ENCODE data around the gene TBC1D23. TPM values are rescaled to one million over a fixed set of nuclear protein-coding genes. Genes with fewer than 3 reads are reported as not detected.
A peak's percentile ranks its signal among the peaks of the same experiment; 100 is the strongest.

Gene TBC1D23
- total RNA-seq, 2 donors from 2014 or later = 16.9 to 21.6 TPM

DNA sequence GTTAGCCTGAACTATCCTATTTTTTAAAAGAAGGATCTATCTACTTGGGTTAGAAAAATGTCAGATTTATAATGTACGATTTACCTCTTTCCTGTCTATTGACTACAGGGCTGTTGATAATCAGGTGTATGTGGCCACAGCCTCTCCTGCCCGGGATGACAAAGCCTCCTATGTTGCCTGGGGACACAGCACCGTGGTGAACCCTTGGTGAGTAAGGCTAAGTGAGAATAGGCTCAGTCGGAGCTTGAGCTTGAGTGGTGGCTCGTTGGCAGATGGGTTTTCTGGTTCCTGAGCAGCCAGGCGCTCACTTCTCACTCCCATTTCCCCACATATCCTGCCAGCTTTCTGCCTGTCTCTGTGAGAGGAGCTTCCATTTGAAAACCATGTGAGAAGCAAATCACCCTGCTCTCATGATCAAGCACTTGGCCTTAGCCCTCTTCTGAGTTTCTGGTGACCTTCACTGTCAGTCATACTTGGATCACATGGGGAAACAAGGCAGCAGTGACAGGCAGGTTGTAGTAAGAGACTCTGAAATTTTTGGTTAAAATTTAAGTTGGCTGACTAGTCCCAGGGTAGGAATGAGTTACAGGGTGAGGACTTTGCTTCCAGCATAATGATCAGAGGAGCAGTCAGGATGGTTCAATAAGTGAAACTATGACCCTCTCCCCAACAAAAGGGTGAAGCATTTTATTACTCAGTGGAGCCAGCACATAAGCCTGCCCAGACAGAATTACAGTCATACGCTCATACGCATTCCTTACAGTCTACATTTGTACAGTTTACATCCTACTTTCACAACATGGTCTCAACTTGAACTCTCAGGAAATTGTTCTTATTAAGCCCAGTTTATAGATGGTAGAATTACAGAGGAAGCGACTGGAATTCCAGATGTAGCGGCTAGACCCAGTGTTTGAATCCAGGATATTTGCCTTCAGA lies 91.8 kb downstream of the TBC1D23 start:
- H3K36me3 Mint-ChIP-seq = peaks cover 30 to 35% of the 10 kb centered on the region in 2 donors
- no peak for DNase-seq (ENCODE audit: low spot score in 2 of 2)
- ATAC-seq = peak; percentile 24 to 33
- peaks cover 0 to 7% of the 10 kb centered on the region in 2 donors for H3K9me3 Mint-ChIP-seq
- H3K27ac Mint-ChIP-seq = peak overlapping the region in 1 of 2 donors; percentile 50

GRCh38 chr3:100354850-100355249 lies 94.1 kb downstream of the TBC1D23 start:
- Mint-ChIP-seq H3K36me3 (peaks cover 17 to 19% of the 10 kb centered on the region in 2 donors), H3K9me3 (peaks cover 0 to 7% of the 10 kb centered on the region in 2 donors), H3K27ac (no peak overlapping the region)
- no peak for DNase-seq (ENCODE audit: low spot score in 2 of 2)
- no peak for ATAC-seq

GRCh38 chr3:100358413-100358812 lies 97.6 kb downstream of the TBC1D23 start:
- DNase-seq (ENCODE audit: low spot score in 2 of 2) (no peak), ATAC-seq (no peak)
- Mint-ChIP-seq H3K36me3 (peaks cover 11 to 13% of the 10 kb centered on the region in 2 donors), H3K9me3 (peaks cover 4% of the 10 kb centered on the region in 2 donors), H3K27ac (peak overlapping the region; percentile 10 to 20)

DNA sequence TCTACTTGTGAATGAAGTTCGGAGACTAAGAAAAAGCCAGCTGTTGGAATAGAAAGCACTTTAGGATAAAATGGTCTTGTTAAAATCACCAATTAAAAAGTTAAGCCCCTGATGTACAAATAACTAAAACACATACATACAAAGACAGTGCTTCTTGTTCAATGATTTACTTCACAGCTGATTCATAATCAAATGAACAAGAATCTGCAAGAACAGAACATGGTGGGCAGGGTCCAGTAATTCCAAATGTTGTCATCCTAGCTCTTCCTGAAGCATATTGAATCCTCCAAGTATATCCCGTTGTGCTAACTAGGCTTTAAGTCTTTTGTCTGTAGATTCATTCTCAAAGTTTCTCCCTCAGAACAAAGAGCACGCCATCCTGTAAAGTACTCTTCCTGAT lies 98.2 kb downstream of the TBC1D23 start:
- peaks cover 4% of the 10 kb centered on the region in 2 donors for H3K9me3 Mint-ChIP-seq
- H3K36me3 Mint-ChIP-seq = peaks cover 13 to 19% of the 10 kb centered on the region in 2 donors
- H3K27ac Mint-ChIP-seq = peak overlapping the region; percentile 10 to 20
- DNase-seq (ENCODE audit: low spot score in 2 of 2) = no peak
- no peak for ATAC-seq

DNA sequence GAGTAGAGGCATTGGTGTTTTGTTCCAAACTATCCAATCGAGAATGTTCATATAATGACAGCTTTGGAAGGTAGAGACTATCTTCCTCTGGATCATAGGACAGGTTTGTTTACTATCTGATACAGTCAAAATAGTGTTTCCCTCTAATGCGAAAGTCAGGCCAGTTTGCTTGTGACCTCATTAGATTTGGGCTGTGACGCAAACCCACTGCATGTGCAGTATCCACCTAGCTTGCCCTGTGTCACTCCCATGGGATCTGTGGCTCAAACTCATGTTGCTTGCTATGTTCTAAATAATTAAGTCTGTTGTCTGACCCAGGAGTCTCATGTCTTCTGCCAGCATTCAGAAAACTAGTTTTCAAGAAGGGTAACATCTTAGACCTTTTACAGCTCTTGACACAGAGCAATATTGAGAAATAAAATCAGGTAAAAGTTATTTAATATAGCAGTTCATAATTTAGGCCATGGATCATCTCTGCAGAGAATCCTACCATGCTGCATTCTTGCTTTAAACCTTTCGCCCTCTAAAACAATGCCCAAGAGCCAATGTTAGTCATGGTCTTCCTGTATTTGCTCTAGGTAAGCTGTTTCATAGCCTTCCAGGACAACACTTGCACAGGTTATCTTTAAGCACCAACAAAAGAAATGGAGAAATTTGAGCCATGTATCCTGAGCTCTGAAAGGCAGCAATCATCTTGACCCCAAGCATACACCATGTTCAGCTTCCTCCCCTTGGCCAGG lies 100.1 kb downstream of the TBC1D23 start:
- peaks cover 4% of the 10 kb centered on the region in 2 donors for H3K9me3 Mint-ChIP-seq
- DNase-seq (ENCODE audit: low spot score in 2 of 2) (no peak), ATAC-seq (no peak)
- H3K27ac Mint-ChIP-seq = peak overlapping the region in 1 of 2 donors; percentile 51
- peaks cover 28 to 37% of the 10 kb centered on the region in 2 donors for H3K36me3 Mint-ChIP-seq

DNA sequence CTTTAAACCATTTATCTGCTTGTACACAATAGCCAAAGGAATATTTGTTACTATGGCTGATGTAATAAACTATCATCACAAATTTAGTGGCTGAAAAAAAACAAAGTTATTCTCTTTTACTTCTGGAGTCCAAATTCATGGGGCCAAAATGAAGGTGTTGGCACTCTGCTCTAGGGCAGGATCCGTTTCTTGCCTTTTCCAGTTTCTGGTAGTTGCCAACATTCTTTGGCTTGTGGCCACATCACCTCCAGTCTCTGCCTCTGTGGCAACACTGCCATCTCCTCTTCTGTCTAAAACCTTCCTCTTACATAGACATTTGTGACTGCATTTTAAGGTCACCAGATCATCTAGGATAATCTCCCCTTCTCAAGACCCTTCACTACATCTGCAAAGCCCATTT lies 101.1 kb downstream of the TBC1D23 start:
- Mint-ChIP-seq H3K36me3 (peaks cover 29 to 40% of the 10 kb centered on the region in 2 donors), H3K27ac (peak overlapping the region in 1 of 2 donors; percentile 40), H3K9me3 (peaks cover 4% of the 10 kb centered on the region in 2 donors)
- ATAC-seq (no peak), DNase-seq (ENCODE audit: low spot score in 2 of 2) (no peak)

- ATAC-seq (no peak), DNase-seq (ENCODE audit: low spot score in 2 of 2) (no peak)
- Mint-ChIP-seq H3K36me3 (peaks cover 29 to 40% of the 10 kb centered on the region in 2 donors), H3K27ac (no peak overlapping the region), H3K9me3 (peaks cover 4% of the 10 kb centered on the region in 2 donors)
Measured at GRCh38 chr3:100364421-100364820, 103.6 kb downstream of the TBC1D23 start.

DNA sequence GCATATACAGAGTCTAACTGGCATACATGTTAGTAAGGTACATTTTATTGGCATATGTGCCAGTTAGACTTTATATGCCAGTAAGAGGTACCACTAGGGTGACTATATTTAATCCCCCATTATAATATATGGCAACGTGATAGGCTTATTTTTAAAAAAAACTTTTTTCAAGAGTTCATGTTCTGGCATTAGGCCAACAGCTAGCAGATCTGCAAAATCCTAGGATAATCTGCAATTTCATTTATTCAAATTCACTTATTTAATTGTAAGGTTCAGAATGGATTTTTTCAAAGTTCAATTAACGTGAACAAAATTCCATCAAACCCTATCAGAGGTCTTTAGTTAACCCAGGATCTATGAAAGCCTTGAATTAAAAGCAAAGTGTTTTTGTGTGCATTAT lies 105.6 kb downstream of the TBC1D23 start:
- H3K9me3 Mint-ChIP-seq = peaks cover 4% of the 10 kb centered on the region in 2 donors
- ATAC-seq (no peak), DNase-seq (ENCODE audit: low spot score in 2 of 2) (no peak)
- no peak overlapping the region for H3K27ac Mint-ChIP-seq
- peaks cover 29 to 40% of the 10 kb centered on the region in 2 donors for H3K36me3 Mint-ChIP-seq

DNA sequence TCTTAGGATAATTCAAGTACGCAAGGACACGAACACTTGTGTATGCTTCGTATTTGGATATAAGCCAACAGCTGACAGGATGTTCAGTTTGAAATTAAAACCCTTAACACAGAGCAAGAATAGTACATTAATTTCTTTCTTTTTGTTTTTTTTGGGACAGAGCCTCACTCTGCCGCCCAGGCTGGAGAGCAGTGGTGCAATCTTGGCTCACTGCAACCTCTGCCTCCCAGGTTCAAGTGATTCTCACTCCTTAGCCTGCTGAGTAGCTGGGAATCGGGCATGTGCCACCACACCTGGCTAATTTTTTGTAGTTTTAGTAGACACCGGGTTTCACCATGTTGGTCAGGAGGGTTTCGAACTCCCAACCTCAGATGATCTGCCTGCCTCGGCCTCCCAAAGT lies 107.6 kb downstream of the TBC1D23 start:
- no peaks in the 10 kb centered on the region for H3K9me3 Mint-ChIP-seq
- no peak for ATAC-seq
- peaks cover 18 to 27% of the 10 kb centered on the region in 2 donors for H3K36me3 Mint-ChIP-seq
- no peak overlapping the region for H3K27ac Mint-ChIP-seq
- no peak for DNase-seq (ENCODE audit: low spot score in 2 of 2)

GRCh38 chr3:100370756-100371155 lies 110.0 kb downstream of the TBC1D23 start:
- H3K36me3 Mint-ChIP-seq = peaks cover 3 to 5% of the 10 kb centered on the region in 2 donors
- DNase-seq (ENCODE audit: low spot score in 2 of 2) (no peak), ATAC-seq (no peak)
- no peaks in the 10 kb centered on the region for H3K9me3 Mint-ChIP-seq
- H3K27ac Mint-ChIP-seq = no peak overlapping the region

- DNase-seq (ENCODE audit: low spot score in 2 of 2) (no peak), ATAC-seq (no peak)
- H3K9me3 Mint-ChIP-seq = no peaks in the 10 kb centered on the region
- H3K36me3 Mint-ChIP-seq = no peaks in the 10 kb centered on the region
- H3K27ac Mint-ChIP-seq = no peak overlapping the region
Measured at GRCh38 chr3:100374521-100374920, 113.7 kb downstream of the TBC1D23 start.

Other genes starting within 250 kb of the TBC1D23 start
- under 1 TPM; 0.08 to 0.09 TPM for gene FILIP1L, start 146.5 kb upstream of the TBC1D23 start, total RNA-seq
- gene NIT2, start 73.8 kb downstream of the TBC1D23 start, total RNA-seq = 10 to 100 TPM; 53.5 to 61.0 TPM
- gene TOMM70, start 140.1 kb downstream of the TBC1D23 start, total RNA-seq = 10 to 100 TPM; 47.2 to 52.8 TPM
- gene LNP1, start 140.5 kb downstream of the TBC1D23 start, total RNA-seq = 1 to 10 TPM; 1.9 to 2.0 TPM
- 1 to 10 TPM in 1 of 2 donors, under 1 TPM in 1; 0.36 to 6.6 TPM for gene TMEM45A, start 231.6 kb downstream of the TBC1D23 start, total RNA-seq